ENCODE data around the gene LRP4.
A peak's percentile ranks its signal among the peaks of the same experiment; 100 is the strongest.

Gene LRP4

DNA sequence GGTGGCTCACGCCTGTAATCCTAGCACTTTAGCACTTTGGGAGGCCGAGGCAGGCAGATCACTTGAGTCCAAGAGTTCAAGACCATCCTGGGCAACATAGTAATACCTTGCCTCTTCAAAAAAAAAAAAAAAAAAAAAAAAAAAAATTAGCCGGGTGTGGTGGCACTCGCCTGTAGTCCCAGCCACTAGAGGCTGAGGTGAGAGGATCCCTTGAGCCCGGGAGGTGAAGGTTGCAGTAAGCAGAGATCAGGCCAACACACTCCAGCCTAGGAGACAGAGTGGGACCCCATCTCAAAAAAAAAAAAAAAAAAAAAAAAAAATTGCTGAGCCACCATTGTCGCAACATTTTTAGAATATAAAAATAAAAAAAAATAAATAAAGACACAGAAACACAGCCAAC lies 79.8 kb downstream of the LRP4 start:
- no peak for DNase-seq

- no peak for DNase-seq
These were observed 80.5 kb downstream of the LRP4 start for GRCh38 chr11:46837860-46838259.

DNA sequence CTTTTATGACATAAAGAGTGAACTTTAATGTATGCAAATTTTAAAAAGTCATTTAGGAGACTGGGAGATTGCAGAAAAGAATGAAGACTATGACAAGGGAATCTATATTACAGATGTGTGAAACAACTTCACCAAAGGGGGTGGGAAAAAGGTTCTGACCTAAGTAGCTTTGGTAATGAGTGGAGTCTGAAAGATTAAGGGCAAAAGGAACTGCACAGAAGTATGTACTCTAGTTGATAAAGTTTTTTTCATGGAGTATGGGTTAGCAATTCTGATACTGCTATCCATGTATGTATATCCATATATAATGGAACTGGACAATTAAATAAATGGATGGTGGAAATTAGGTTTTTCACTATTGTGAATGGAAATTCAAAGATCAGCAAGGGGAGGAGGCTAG lies 81.5 kb downstream of the LRP4 start:
- DNase-seq = no peak

- no peak for DNase-seq
These were observed 81.9 kb downstream of the LRP4 start for GRCh38 chr11:46836431-46836830.

- no peak for DNase-seq
These were observed 82.5 kb downstream of the LRP4 start for GRCh38 chr11:46835897-46836296.

DNA sequence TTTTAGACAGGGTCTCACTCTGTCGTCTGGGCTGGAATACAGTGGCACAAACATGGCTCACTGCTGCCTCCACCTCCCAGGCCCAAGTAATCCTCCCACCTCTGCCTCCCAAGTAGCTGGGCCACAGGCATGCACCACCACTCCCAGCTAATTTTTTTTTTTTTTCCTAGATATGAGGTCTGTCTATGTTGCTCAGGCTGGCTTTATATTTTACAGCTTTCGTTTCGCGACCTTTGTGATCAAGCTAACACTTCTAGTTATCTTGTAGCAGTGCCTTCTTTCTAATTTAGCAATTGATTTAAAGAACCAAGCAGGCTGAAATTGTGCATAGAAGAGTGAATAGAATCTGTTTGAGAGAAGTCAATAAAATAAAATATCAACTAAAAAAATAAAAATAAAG lies 83.5 kb downstream of the LRP4 start:
- DNase-seq = no peak

DNA sequence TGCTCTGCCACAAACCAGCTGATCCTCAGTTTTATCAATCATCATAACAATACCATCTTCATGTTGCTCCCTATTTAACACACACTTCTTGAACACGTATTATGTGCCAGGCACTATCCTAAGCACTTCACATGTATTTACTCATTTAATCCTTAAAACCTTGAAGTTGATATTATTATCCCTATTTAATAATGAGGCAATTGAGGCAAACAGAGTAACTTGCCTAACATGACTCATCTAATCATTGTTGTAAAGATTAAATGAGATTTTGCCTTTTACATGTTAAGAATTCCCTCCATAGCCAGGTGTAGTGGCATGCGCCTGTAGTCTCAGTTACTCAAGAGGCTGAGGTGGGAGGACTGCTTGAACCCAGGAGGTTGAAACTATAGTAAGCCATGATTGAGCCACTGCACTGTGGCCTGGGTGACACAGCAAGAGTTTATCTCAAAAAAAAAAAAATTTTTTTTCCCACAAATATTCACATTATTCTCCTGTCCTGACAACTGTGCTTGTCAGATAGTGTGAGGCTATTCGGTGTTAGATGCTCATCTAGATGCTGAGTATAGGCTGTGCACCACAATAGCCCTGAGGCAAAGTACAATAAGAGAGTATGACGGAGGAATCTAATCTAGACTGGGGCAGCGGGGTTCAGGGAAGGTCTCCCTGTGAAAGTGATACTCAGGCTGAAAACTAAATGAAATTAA lies 85.7 kb downstream of the LRP4 start:
- no peak for DNase-seq

DNA sequence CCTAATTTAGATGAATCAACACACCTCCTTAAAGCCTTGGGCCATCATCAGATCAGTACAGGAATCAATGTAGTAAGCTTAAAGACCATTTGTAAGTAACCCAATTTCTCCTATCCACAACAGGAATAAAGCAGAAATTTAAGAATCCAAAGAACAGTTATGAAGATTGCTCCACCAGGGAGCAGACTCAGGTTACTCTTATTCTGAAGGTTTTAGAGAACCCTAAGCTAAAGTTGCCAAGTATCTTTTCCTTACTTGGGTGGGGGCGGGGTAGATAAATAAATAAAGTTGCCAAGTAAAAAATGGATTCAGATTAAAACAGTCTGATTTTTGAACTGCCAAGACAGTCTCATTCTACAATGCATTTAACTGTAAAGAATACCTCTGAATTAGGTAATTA lies 90.4 kb downstream of the LRP4 start:
- no peak for DNase-seq

GRCh38 chr11:46826310-46827044 lies 91.9 kb downstream of the LRP4 start:
- peak; percentile 54 for DNase-seq

DNA sequence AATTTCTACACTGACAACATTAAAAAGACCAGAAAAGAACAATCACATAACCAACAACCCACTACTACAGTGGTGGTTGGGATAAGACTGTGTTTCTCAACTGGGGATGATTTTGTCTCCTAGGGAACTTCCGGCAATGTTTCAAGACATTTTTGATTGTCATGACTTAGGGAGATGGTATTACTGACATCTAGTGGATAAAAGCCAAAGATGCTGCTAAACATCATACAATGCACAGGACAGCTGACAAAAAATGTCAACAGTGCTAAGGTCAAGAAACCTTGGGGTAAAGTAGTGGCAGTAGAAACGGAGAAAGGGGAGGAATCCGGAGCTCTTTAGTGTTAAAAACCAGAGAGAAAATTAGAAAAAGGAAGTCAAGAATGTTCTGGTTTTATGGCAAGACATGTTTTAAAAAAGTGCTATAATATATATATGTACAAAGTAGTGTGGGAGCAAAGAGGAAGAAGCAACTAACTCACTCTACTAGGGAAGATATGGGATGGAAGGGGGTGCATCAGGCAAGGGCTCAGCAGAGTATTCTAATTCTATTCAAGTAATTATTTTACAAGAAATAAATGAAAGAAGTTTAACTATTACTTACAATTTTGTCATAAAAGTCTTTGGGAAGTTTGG lies 109.4 kb downstream of the LRP4 start:
- DNase-seq = no peak

Data from activated CD4-positive, alpha-beta T cell treated with anti-CD3 and anti-CD28 coated beads for 1 hour (primary cell).